Left ventricle myocardium superior (tissue), 1 donor: ENCODE data around the gene ROBO3. TPM values are rescaled to one million over a fixed set of nuclear protein-coding genes. Genes with fewer than 3 reads are reported as not detected.
A peak's percentile ranks its signal among the peaks of the same experiment; 100 is the strongest.

Experiments
- ATAC-seq: fragments of 200-7000 bp; cut with Tn5 transposase; one replicate; pipeline ENCODE4 v1.9.1; 2020; ENCODE audit warnings: mild to moderate bottlenecking, moderate library complexity
- DNase-seq: peaks from one replicate; pipeline ENCODE4 v3.0.0-alpha.2; 2020
- intact Hi-C: fragments of 100-400 bp; cut with micrococcal nuclease; formaldehyde crosslinking; loops from one replicate; pipeline ENCODE4 v1.11.0; 2022
- total RNA-seq: library from RNA; stranded (reverse); fragmentation: NEBNext Ultra II Directional; extraction: Animal tissue kit (Norgen Biotek cat#: 25700); gene quantifications from one replicate; pipeline ENCODE4 v1.2.1, GENCODE V29; 2021
- donor health status: DM: no; HTN: yes; CAD: no; lungs with severe emphysema.

ROBO3 gene
- total RNA-seq, 1 donor from 2014 or later, result 4.5 TPM

DNA sequence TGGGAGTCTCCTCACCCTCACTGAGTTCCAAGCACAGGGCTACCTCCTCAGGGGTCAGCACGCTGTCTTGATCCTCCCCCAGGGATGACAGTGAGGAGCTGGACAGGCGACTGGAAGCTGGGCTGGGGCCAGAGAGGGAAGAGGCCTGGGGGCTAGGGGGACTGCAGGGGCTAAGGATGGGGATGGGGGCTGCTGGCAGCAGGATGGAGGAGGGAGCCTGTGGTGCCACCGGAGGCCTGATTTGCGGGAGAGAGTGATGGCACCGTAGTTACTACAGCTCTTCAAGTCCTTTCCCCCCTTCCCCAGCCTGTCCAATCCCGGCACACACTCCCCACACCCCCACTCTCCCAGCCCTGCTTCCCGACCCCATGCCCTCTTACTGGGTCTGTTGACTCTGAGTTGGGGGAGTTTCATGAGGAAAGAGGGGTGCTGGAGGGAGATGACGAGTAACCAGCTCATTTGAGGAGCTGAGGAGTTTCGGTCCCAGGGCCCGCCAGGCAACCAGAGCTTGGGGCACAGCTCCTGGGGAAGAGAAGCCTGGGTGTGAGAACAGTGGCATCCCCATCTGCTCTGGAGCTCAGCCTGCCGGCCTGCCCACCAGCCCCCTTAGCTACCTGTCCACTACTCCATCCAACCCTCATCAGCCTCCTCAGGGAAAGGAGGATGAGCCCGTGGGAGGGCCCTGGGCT lies 21.9 kb downstream of the ROBO3 start:
- intact Hi-C loops, result no loop called here

GRCh38 chr11:124887667-124888013 lies 22.4 kb downstream of the ROBO3 start:
- DNase-seq, result no peak
- intact Hi-C loops, result no loop called here
- ATAC-seq, result no peak

More for the DNA sequence above, 21.9 kb downstream of the ROBO3 start:
- no peak for ATAC-seq
- DNase-seq, result no peak

GRCh38 chr11:124889191-124890091 lies 24.2 kb downstream of the ROBO3 start:
- intact Hi-C loops, result no loop called here
- no peak for ATAC-seq
- DNase-seq, result no peak

- intact Hi-C loops, result no loop called here
These were observed 24.9 kb downstream of the ROBO3 start for GRCh38 chr11:124890151-124890550.

GRCh38 chr11:124890683-124891372 lies 25.6 kb downstream of the ROBO3 start:
- DNase-seq (no peak), ATAC-seq (no peak)
- intact Hi-C loops, result no loop called here

More at GRCh38 chr11:124890151-124890550, 24.9 kb downstream of the ROBO3 start:
- no peak for ATAC-seq
- DNase-seq, result no peak

- DNase-seq (peak; percentile 68), ATAC-seq (peak; percentile 73)
- intact Hi-C loops, result no loop called here
These were observed 26.2 kb downstream of the ROBO3 start for GRCh38 chr11:124891373-124891861.

GRCh38 chr11:124892146-124892545 lies 26.9 kb downstream of the ROBO3 start:
- DNase-seq, result no peak
- intact Hi-C loops, result no loop called here
- peak; percentile 7 for ATAC-seq

DNA sequence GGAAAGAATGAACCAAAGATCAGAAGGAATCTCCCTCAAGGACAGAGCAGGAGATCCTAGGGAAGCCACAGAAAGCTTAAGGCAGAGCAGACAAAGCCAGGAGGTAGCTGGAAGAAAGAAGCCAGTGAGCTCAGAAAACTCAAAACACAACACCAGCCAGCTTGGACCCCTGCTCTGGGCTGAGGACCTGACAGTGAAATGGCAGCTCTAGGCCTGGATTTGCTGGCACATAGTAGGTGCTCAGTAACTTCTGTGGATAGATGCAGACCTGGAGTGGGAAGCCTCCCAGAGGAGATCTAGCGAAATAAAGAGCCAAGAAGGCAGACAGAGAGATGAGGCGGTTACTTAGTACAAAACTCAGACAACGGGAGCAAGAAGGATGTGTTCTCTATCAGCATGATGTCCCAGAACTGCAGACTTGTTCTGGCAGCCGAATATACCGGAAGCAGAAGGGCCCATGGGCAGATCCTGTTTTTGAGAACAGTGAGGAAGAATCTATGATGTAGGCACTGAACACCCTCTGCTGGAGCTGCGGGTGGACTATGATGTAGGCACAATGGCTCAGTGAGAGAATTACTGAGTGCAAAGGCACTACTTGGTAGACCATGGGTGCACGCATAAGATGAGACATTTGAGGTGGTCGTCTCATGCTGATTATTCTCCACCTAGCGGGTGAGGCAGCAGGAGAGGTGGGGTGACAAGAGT lies 27.7 kb downstream of the ROBO3 start:
- DNase-seq (no peak), ATAC-seq (peak; percentile 8)
- intact Hi-C loops, result no loop called here

- no peak for DNase-seq
- intact Hi-C loops, result no loop called here
- no peak for ATAC-seq
These were observed 28.7 kb downstream of the ROBO3 start for GRCh38 chr11:124893781-124894401.

GRCh38 chr11:124894606-124895430 lies 29.6 kb downstream of the ROBO3 start:
- intact Hi-C loops, result no loop called here
- ATAC-seq (no peak), DNase-seq (no peak)

GRCh38 chr11:124895471-124895971 lies 30.3 kb downstream of the ROBO3 start:
- DNase-seq (no peak), ATAC-seq (no peak)
- intact Hi-C loops, result no loop called here

GRCh38 chr11:124896071-124896750 lies 31.0 kb downstream of the ROBO3 start:
- intact Hi-C loops, result no loop called here
- DNase-seq, result no peak
- ATAC-seq, result no peak

DNA sequence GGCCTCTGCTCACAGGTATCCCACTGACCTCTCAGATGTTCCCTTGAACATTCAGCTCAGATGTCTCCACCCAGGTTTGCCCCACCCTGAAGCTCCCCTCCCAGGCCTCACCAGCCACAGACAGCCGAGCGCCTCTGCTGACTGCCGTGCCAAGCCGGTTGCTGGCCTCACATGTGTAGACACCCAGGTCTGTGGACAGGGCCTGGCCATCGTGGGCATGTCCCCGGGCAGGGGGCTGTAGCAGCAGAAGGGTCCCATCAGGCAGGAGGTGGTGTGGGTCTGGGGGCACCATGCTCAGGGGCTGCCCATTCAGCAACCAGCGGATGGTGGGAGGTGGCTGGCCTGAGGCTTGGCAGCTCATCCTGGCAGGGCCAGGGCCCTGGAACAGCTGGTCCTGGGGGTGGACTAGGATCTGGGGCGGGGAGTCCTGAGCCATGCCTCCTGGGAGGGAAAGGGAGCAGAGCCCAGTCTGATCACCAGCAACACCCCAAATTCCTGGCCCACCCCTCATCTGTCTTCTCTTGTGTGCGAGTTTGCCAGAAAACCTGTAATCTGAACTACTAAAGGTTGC lies 31.7 kb downstream of the ROBO3 start:
- DNase-seq (no peak), ATAC-seq (peak; percentile 44)
- intact Hi-C loops, result no loop called here

DNA sequence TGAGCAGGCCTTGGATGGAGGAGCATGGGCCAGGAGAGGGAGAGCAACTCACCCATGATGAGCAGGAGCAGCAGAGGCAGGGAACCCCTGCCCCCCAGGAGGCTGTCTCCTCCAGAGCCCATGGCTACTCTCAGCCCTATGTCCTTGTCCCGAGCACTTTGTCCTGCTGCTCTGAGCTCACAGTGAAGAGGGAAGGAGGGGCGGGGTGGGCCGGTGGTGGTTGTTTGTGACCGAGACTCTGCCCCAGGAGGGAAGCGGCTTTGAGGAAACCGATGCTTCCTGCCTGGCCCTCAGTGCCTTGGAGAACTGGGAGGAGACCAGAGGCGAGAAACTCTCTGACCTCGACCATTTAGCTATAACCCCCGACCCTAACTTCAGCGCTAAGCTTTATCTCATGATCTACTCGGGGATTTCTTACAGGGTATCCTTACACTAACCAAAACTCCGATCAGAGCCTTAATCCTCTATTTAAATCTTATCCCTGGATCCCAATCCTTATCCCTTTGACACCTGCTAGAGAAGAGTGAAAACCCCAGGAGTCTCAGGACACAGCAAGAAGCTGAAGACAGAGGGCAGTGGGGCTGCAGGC lies 32.5 kb downstream of the ROBO3 start, which contains the start of gene ROBO4:
ROBO4 (minus strand) TSS at position 192 of the 589 bp plus-strand sequence; CDS start at position 122, 70 bp downstream.
- intact Hi-C loops, result no loop called here
- peak; percentile 73 for DNase-seq
- peak; percentile 66 for ATAC-seq

DNA sequence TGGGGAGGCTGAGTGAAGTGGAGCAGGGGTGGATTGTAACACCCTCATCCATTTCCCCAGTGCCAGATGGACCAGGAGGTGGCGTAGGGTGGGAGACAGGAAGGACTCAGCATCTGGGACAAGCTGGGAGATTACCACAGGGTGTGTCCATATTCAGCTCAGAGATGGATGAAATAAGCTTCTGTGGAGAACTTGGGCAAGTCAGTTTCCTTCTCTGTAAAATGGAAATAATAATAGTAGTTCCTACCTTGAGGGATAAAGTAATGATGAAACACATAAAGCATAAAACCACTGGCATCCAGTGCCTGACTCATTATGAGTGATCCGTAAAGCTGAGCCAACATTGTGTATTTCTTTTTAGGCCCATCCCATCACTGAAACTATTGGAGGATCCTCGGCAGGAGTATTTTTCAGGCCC lies 33.0 kb downstream of the ROBO3 start:
- ATAC-seq, result peak; percentile 55
- no peak for DNase-seq

GRCh38 chr11:124898711-124899110 lies 33.5 kb downstream of the ROBO3 start:
- peak; percentile 56 for ATAC-seq
- intact Hi-C loops, result no loop called here
- peak; percentile 57 for DNase-seq

More for the DNA sequence above, 33.0 kb downstream of the ROBO3 start:
- intact Hi-C loops, result no loop called here
